AG10803 (cell line): ENCODE measurements around the gene CTDSPL.
A peak's percentile ranks its signal among the peaks of the same experiment; 100 is the strongest.

Experiments
- DNase-seq: peaks from one replicate; pipeline ENCODE4 v3.0.0; 2010; ENCODE audit warnings: low read depth
- H3K4me3 ChIP-seq: 2 replicates; pipeline ENCODE4 v1.5.1; 2011; ENCODE audit warnings: mild to moderate bottlenecking, low read length, control low read depth
- CTCF ChIP-seq: conservative IDR thresholded peaks from 2 replicates; pipeline ENCODE4 v1.5.1; 2011; ENCODE audit warnings: mild to moderate bottlenecking, low read length, control low read depth, inconsistent platforms

The CTDSPL gene

DNA sequence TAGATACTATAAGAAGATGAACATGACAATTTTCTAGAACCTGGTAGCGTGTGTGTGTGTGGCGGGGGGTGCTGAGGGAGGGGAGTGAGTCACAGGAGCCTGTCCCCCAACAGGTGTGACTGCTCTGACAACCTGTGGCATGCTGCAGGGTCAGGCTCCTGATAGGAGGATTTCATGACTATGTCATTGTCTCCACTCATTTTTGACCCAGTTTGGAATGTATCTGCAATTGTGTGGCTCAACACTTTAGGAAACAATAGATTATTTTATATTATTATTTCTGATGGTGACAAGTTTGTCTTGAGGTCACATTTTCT is 119.6 kb downstream of the CTDSPL start:
- TF ChIP-seq CTCF = no peak
- H3K4me3 ChIP-seq = no peak overlapping the region
- no peak for DNase-seq

- no peak for TF ChIP-seq CTCF
- H3K4me3 ChIP-seq = no peak overlapping the region
- DNase-seq = no peak
Measured at GRCh38 chr3:37982331-37982730, 120.7 kb downstream of the CTDSPL start.

DNA sequence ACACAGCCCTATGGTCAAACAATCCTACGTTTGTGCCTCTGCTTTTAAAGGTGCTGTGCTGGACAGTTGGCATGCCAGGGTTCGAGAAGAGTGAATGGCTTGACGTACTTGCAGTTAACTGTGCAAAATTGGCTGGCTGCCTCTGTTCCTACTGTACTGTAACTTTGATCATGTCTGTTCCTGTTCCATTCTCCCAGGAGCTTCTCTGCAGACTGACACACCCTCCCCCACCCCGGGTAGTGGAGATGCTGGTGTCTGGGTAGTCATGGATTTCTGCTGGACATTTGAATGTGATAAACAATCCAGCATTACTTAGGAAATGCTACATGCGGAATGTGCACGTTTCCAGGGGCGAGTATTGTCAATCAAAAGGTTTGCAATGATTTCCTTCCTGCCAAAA is 122.4 kb downstream of the CTDSPL start:
- no peak overlapping the region for H3K4me3 ChIP-seq

GRCh38 chr3:37984596-37984995 is 122.9 kb downstream of the CTDSPL start:
- DNase-seq = no peak
- TF ChIP-seq CTCF = no peak
- H3K4me3 ChIP-seq = no peak overlapping the region

More for the DNA sequence above, 122.4 kb downstream of the CTDSPL start:
- no peak for DNase-seq
- TF ChIP-seq CTCF = no peak

DNA sequence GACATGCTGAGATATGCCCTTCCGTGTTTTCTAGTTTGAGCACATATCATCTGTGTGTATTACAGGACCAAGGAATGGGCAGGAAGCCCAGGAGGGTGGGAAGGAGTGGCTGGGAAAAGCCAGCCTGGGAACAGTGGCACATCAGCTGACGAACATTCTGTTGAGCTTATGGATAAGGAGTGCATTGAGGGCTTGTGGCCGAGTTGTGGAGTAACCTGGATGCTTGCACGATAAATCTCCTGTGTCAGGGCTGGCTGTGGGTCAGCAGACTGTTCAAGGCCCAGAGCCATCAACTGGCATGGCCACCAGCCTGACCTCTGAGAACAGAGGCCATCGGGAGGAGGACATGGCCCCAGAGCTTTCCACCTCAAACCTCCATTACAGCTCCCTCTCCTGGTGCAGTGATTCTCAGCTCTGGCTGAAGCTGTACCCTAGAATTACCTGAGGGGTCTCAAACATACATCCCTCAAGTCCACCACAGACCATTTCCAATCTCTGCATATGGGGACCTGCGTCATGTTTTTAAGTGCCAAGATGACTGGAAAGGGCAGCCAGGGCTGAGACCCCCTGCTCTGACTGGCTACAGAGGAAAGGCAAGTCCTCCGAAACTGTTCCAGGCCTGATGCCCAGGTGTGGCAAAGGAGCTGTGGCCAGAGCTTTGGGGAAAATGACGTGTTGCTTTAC is 124.1 kb downstream of the CTDSPL start:
- peak; percentile 43 for DNase-seq
- no peak overlapping the region for H3K4me3 ChIP-seq
- TF ChIP-seq CTCF = no peak

- no peak overlapping the region for H3K4me3 ChIP-seq
- DNase-seq = no peak
- TF ChIP-seq CTCF = no peak
Measured at GRCh38 chr3:37986479-37987314, 125.0 kb downstream of the CTDSPL start.

DNA sequence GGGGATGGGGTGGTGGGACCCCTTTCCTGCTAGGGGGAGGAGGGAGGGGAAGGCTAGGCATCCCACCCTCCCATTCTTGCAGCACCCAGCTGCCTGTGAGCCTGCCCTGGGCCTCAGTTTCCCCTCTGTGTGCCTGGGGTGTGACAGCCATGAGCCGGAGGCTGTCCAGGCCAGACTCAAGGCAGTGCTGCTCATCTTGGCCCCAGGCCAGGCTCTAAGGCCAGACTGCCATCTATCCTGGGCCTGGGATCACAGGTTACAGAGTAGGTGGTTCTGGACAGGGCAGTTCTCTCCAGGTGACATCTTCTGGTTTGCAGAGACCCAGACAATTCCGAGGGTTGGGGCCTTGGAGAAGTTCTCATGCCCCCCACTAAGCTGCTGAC is 125.6 kb downstream of the CTDSPL start:
- no peak for TF ChIP-seq CTCF
- H3K4me3 ChIP-seq = no peak overlapping the region
- no peak for DNase-seq
